Measurements from ENCODE around the gene MYH6.
"Not testable (repeated sequence)": the region's sequence is repeated elsewhere in the genome, so short reads cannot be mapped to it uniquely, and the experiment has no call there.

The MYH6 gene

GRCh38 chr14:23407516-23408306 lies at the start of gene MYH6:
MYH6 (minus strand) TSS chr14:23408273; CDS start chr14:23407223, 1,050 bp downstream.
- DNase-seq (ENCODE audit: insufficient read length, low spot score) (no peak), FAIRE-seq (no peak)
- TF ChIP-seq POLR2A (IDR thresholded peaks at IDR 0.05; ENCODE audit: low read depth, low read length) = no peak

- FAIRE-seq; DNase-seq (ENCODE audit: insufficient read length, low spot score): not testable (repeated sequence)
Measured at GRCh38 chr14:23456883-23457586, 49.0 kb upstream of the MYH6 start.

DNA sequence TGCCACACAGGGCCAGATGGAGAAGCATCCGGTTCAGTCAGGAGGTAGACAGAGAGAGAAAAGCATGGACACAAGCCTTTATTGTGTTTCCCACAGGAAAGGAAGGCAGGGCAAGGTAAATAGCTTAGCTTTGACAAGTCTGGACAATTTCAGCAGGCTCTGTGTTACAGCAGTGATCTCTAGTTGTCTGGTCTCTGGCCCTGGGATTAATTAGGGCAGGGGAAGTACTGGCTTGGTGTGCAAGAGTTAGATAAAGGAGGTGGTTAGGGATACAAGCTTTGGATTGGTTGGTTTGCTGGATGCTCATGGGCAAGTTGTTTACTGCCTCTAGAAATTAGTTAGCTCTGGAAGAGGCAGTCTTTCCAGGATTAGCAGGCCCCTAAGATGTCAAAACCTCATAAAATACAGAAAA lies 46.4 kb upstream of the MYH6 start:
- FAIRE-seq (no peak), DNase-seq (ENCODE audit: insufficient read length, low spot score) (no peak)
- no peak for TF ChIP-seq POLR2A (IDR thresholded peaks at IDR 0.05; ENCODE audit: low read depth, low read length)

GRCh38 chr14:23452237-23452636 lies 44.2 kb upstream of the MYH6 start:
- DNase-seq (ENCODE audit: insufficient read length, low spot score) (no peak), FAIRE-seq (no peak)
- TF ChIP-seq POLR2A (IDR thresholded peaks at IDR 0.05; ENCODE audit: low read depth, low read length) = no peak

GRCh38 chr14:23450379-23450778 lies 42.3 kb upstream of the MYH6 start:
- TF ChIP-seq POLR2A (IDR thresholded peaks at IDR 0.05; ENCODE audit: low read depth, low read length) = no peak
- FAIRE-seq (no peak), DNase-seq (ENCODE audit: insufficient read length, low spot score) (no peak)

DNA sequence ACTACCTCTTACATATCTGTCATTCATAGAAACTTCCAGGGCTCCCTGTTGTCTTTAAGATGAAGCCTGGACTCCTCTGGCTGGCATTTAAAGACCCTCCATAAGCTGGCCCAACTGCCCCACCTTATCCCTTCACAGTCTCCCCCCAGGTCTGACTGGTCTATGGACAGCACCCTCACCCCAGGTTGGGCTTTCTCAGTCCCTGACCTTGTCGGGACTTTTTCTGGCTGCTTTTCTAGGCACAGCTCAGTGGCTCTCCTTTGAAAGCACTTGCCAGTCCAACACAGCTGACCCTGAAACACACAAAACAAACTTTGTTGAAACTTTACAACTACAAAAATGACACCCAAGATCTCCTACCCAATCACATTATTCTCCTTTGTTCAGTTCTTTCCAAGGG lies 41.2 kb upstream of the MYH6 start:
- FAIRE-seq (no peak), DNase-seq (ENCODE audit: insufficient read length, low spot score) (no peak)

GRCh38 chr14:23447361-23448350 lies 39.6 kb upstream of the MYH6 start:
- no peak for FAIRE-seq
- no peak for TF ChIP-seq POLR2A (IDR thresholded peaks at IDR 0.05; ENCODE audit: low read depth, low read length)
- no peak for DNase-seq (ENCODE audit: insufficient read length, low spot score)

More for the DNA sequence above, 41.2 kb upstream of the MYH6 start:
- no peak for TF ChIP-seq POLR2A (IDR thresholded peaks at IDR 0.05; ENCODE audit: low read depth, low read length)

DNA sequence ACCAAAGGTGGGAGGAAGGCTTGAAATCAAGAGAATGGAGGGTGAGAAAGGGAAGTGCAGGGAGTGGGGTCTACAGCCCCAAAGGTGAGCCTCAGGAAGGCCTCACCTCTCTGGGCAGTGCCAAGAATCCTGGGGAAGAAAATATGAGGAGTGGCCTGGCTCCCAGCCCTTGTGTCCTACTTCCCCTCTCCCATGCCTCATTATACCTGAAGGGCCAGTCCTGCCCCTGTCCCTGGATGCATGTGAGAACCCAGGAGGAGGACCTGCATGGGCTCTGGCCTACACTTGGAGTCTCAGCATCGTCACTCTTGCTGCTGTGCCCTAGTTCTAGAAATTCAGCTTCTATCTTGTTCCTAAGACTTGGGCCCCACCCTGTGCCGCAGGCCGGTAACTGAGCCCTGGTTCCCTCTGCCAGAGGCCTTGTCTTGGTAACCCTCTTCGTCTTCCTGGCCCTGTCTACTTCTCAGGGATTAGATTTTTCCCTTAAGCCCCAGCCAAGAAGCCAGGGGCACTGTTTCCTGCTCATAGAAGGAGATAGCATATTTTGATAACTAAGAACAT lies 38.3 kb upstream of the MYH6 start:
- FAIRE-seq (no peak), DNase-seq (ENCODE audit: insufficient read length, low spot score) (no peak)
- TF ChIP-seq POLR2A (IDR thresholded peaks at IDR 0.05; ENCODE audit: low read depth, low read length) = no peak

GRCh38 chr14:23445773-23446172 lies 37.7 kb upstream of the MYH6 start:
- no peak for DNase-seq (ENCODE audit: insufficient read length, low spot score)
- TF ChIP-seq POLR2A (IDR thresholded peaks at IDR 0.05; ENCODE audit: low read depth, low read length) = no peak
- FAIRE-seq = no peak

- DNase-seq (ENCODE audit: insufficient read length, low spot score) = no peak
- FAIRE-seq = no peak
- no peak for TF ChIP-seq POLR2A (IDR thresholded peaks at IDR 0.05; ENCODE audit: low read depth, low read length)
Measured at GRCh38 chr14:23444314-23444713, 36.2 kb upstream of the MYH6 start.

GRCh38 chr14:23443881-23444280 lies 35.8 kb upstream of the MYH6 start:
- FAIRE-seq (no peak), DNase-seq (ENCODE audit: insufficient read length, low spot score) (no peak)
- no peak for TF ChIP-seq POLR2A (IDR thresholded peaks at IDR 0.05; ENCODE audit: low read depth, low read length)

DNA sequence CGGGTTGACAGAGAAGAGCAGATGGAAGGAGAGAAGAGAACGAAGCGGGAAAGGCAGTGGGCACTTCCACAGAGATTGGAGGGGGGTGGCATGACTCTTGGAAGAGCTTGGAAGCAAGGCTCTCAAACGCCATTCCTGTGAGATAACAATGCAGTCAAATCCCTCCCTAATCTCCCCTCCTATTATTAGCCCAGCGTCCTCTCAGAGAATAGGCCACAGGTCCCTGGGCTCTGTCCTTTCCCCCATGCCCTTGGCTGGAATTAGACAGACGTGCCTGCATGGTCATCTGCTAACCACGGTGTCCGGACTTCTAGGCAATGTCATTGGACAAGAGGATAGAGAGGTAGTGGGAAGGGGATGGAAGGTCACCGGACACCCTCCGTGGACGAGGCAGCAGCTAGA lies 35.3 kb upstream of the MYH6 start:
- DNase-seq (ENCODE audit: insufficient read length, low spot score) (no peak), FAIRE-seq (no peak)
- no peak for TF ChIP-seq POLR2A (IDR thresholded peaks at IDR 0.05; ENCODE audit: low read depth, low read length)

- DNase-seq (ENCODE audit: insufficient read length, low spot score) (no peak), FAIRE-seq (no peak)
- TF ChIP-seq POLR2A (IDR thresholded peaks at IDR 0.05; ENCODE audit: low read depth, low read length) = no peak
Measured at GRCh38 chr14:23442721-23443356, 34.8 kb upstream of the MYH6 start.

Measured in H54 (cell line).